GM23338 (cell line): ENCODE data around the gene BABAM1. TPM values are rescaled to one million over a fixed set of nuclear protein-coding genes. Genes with fewer than 3 reads are reported as not detected.
A peak's percentile ranks its signal among the peaks of the same experiment; 100 is the strongest.

Source experiments
- ATAC-seq: fragments of 200-7000 bp; cut with Tn5 transposase; 3 replicates; pipeline ENCODE4 v1.9.1; 2020
- DNase-seq: peaks from one replicate; pipeline ENCODE4 v3.0.0-alpha.2; 2015; ENCODE audit warnings: low spot score
- H2AFZ ChIP-seq: fragments of 200-600 bp; sonication (generic); 2 replicates; pipeline ENCODE4 v1.8.0; 2016; ENCODE audit warnings: antibody characterized with exemption, mild to moderate bottlenecking, moderate library complexity
- H3F3A ChIP-seq: fragments of 200-600 bp; sonication (generic); replicated peaks from 2 replicates; pipeline ENCODE4 v1.8.0; 2017; ENCODE audit warnings: antibody characterized with exemption, mixed run types, low read depth
- H3K27ac ChIP-seq: fragments of 200-600 bp; sonication (generic); 2 replicates; pipeline ENCODE4 v1.6.1; 2016; ENCODE audit warnings: low read depth
- H3K27me3 ChIP-seq: fragments of 200-600 bp; sonication (generic); 2 replicates; pipeline ENCODE4 v1.8.0; 2016; ENCODE audit warnings: mild to moderate bottlenecking, mixed run types, moderate library complexity; ENCODE audit not compliant: insufficient read depth
- H3K36me3 ChIP-seq: fragments of 200-600 bp; sonication (generic); 2 replicates; pipeline ENCODE4 v1.8.0; 2016; ENCODE audit warnings: mild to moderate bottlenecking; ENCODE audit not compliant: insufficient read depth
- H3K4me1 ChIP-seq: fragments of 200-600 bp; sonication (generic); 2 replicates; pipeline ENCODE4 v1.8.0; 2016; ENCODE audit warnings: mild to moderate bottlenecking, moderate library complexity; ENCODE audit not compliant: insufficient read depth
- H3K4me2 ChIP-seq: fragments of 200-600 bp; sonication (generic); 2 replicates; pipeline ENCODE4 v1.7.1; 2017; ENCODE audit warnings: mixed run types
- H3K4me3 ChIP-seq: fragments of 200-600 bp; sonication (generic); 2 replicates; pipeline ENCODE4 v1.6.1; 2016; ENCODE audit warnings: mixed run types
- H3K79me2 ChIP-seq: fragments of 200-600 bp; sonication (generic); replicated peaks from 2 replicates; pipeline ENCODE4 v1.8.0; 2017; ENCODE audit warnings: mild to moderate bottlenecking; ENCODE audit not compliant: insufficient read depth
- H3K9me2 ChIP-seq: fragments of 200-600 bp; sonication (generic); 2 replicates; pipeline ENCODE4 v1.8.0; 2017; ENCODE audit not compliant: insufficient read depth
- H4K20me1 ChIP-seq: fragments of 200-600 bp; sonication (generic); replicated peaks from 2 replicates; pipeline ENCODE4 v1.8.0; 2017; ENCODE audit warnings: mild to moderate bottlenecking; ENCODE audit not compliant: insufficient read depth
- H3K27ac Mint-ChIP-seq: 2 replicates; pipeline ENCODE4 v1.8.0; 2020; ENCODE audit warnings: inconsistent platforms, mild to moderate bottlenecking, moderate library complexity, mixed read lengths
- H3K27me3 Mint-ChIP-seq: 3 replicates; pipeline ENCODE4 v1.8.0; 2022; ENCODE audit warnings: low read depth, mild to moderate bottlenecking, moderate library complexity, mixed read lengths, inconsistent platforms; ENCODE audit not compliant: insufficient read depth, poor library complexity
- H3K36me3 Mint-ChIP-seq: 3 replicates; pipeline ENCODE4 v1.8.0; 2021; ENCODE audit warnings: low read depth, mild to moderate bottlenecking, inconsistent platforms, moderate library complexity, mixed read lengths
- H3K4me1 Mint-ChIP-seq: 3 replicates; pipeline ENCODE4 v1.8.0; 2020; ENCODE audit warnings: mild to moderate bottlenecking, inconsistent platforms, mixed read lengths
- H3K4me3 Mint-ChIP-seq: 3 replicates; pipeline ENCODE4 v1.8.0; 2021; ENCODE audit warnings: moderate library complexity, mild to moderate bottlenecking, inconsistent platforms, mixed read lengths
- H3K9me3 Mint-ChIP-seq: 3 replicates; pipeline ENCODE4 v1.8.0; 2020; ENCODE audit warnings: moderate library complexity, mild to moderate bottlenecking, inconsistent platforms, mixed read lengths
- CREB1 ChIP-seq: fragments of 250-450 bp; sonication (Bioruptor Pico); IDR thresholded peaks from 2 replicates; pipeline ENCODE4 v1.5.0; 2020; ENCODE audit warnings: low read depth, mild to moderate bottlenecking, moderate library complexity
- ETS1 ChIP-seq: IDR thresholded peaks from 2 replicates; pipeline ENCODE4 v1.6.1; 2016; ENCODE audit warnings: antibody characterized with exemption
- EZH2 ChIP-seq: fragments of 200-600 bp; sonication (generic); IDR thresholded peaks from one replicate; pipeline ENCODE4 v1.8.0; 2017; ENCODE audit warnings: antibody characterized with exemption, mild to moderate bottlenecking, low read depth; ENCODE audit not compliant: unreplicated experiment
- EZH2phosphoT487 ChIP-seq: fragments of 200-600 bp; sonication (generic); IDR thresholded peaks from one replicate; pipeline ENCODE4 v1.8.1; 2018; ENCODE audit warnings: antibody characterized with exemption; ENCODE audit not compliant: unreplicated experiment
- NANOG ChIP-seq: IDR thresholded peaks from 2 replicates; pipeline ENCODE4 v1.6.1; 2016; ENCODE audit warnings: antibody characterized with exemption, borderline replicate concordance
- POLR2AphosphoS5 ChIP-seq: IDR thresholded peaks from 2 replicates; pipeline ENCODE4 v1.6.1; 2016; ENCODE audit warnings: antibody characterized with exemption, low read depth
- REST ChIP-seq: IDR thresholded peaks from one replicate; pipeline ENCODE4 v1.6.1; 2018; ENCODE audit warnings: antibody characterized with exemption; ENCODE audit not compliant: unreplicated experiment
- STAT1 ChIP-seq: IDR thresholded peaks from one replicate; pipeline ENCODE4 v1.6.1; 2016; ENCODE audit warnings: antibody characterized with exemption; ENCODE audit not compliant: unreplicated experiment
- ZNF114 ChIP-seq: fragments of 250-450 bp; sonication (Bioruptor Pico); IDR thresholded peaks from 2 replicates; pipeline ENCODE4 v1.5.0; 2020; ENCODE audit warnings: mild to moderate bottlenecking, moderate library complexity
- ZNF331 ChIP-seq: fragments of 250-450 bp; sonication (Bioruptor Pico); IDR thresholded peaks from 2 replicates; pipeline ENCODE4 v1.5.0; 2020; ENCODE audit warnings: low read depth, mild to moderate bottlenecking, moderate library complexity
- polyA plus RNA-seq: library from polyadenylated mRNA; unstranded; fragments of >200 nt; fragmentation: Nextera tagmentation; extraction: Ambion mirVana; gene quantifications from 2 replicates; pipeline ENCODE4 v1.2.1, GENCODE V29; 2016
- total RNA-seq: library from RNA; depleted of rRNA; stranded (reverse); fragments of >200 nt; shearing (Covaris generic); gene quantifications from 2 replicates; pipeline ENCODE4 v1.2.3, GENCODE V29; 2014

BABAM1 gene
- total and polyA plus RNA-seq, 2 experiments from 2014 or later: 78.1 to 95.0 TPM

GRCh38 chr19:17309965-17310461 lies 42.8 kb downstream of the BABAM1 start:
- Mint-ChIP-seq H3K4me3 (peak overlapping the region; percentile 96), H3K27me3 (peaks cover 23% of the 10 kb centered on the region), H3K4me1 (peaks cover 22% of the 10 kb centered on the region), H3K9me3 (no peaks in the 10 kb centered on the region; the same call in 1 of the 3 replicates), H3K36me3 (peaks cover 28% of the 10 kb centered on the region), H3K27ac (peak overlapping the region; percentile 97)
- Histone ChIP-seq H3K4me1 (peaks cover 19% of the 10 kb centered on the region), H2AFZ (no peak overlapping the region; the same call in 1 of the 2 replicates), H3K4me3 (peak overlapping the region; percentile 94), H3K9me2 (no peaks in the 10 kb centered on the region), H3F3A (peaks cover 26% of the 10 kb centered on the region), H3K27me3 (no peaks in the 10 kb centered on the region), H3K4me2 (peak overlapping the region; percentile 99), H4K20me1 (peaks cover 16% of the 10 kb centered on the region), H3K36me3 (peaks cover 4% of the 10 kb centered on the region; the same call in 1 of the 2 replicates), H3K27ac (peak overlapping the region; percentile 91), H3K79me2 (peaks cover 35% of the 10 kb centered on the region)
- TF ChIP-seq CREB1 (CRISPR knock-in tag): peak; percentile 73
- no peak for TF ChIP-seq EZH2
- DNase-seq: no peak
- no peak for ATAC-seq

GRCh38 chr19:17311455-17312188 lies 44.4 kb downstream of the BABAM1 start:
- Histone ChIP-seq H3K27ac (no peak overlapping the region), H4K20me1 (peaks cover 16% of the 10 kb centered on the region), H3K9me2 (no peaks in the 10 kb centered on the region), H3K4me3 (no peak overlapping the region), H2AFZ (no peak overlapping the region), H3K27me3 (no peaks in the 10 kb centered on the region), H3K36me3 (peaks cover 10% of the 10 kb centered on the region; the same call in 1 of the 2 replicates), H3K4me2 (no peak overlapping the region), H3K4me1 (peaks cover 16% of the 10 kb centered on the region), H3F3A (peaks cover 16% of the 10 kb centered on the region), H3K79me2 (peaks cover 32% of the 10 kb centered on the region)
- peaks cover 16% of the 10 kb centered on the region for H3K4me1 Mint-ChIP-seq
- peaks cover 20% of the 10 kb centered on the region for H3K27me3 Mint-ChIP-seq
- H3K4me3 Mint-ChIP-seq: peak overlapping the region; percentile 56
- no peak for ATAC-seq
- H3K27ac Mint-ChIP-seq: 0 out of 2 replicates have a peak overlapping the region, but pooled peaks have one; percentile 28
- no peak for DNase-seq
- H3K36me3 Mint-ChIP-seq: peaks cover 37% of the 10 kb centered on the region
- H3K9me3 Mint-ChIP-seq: no peaks in the 10 kb centered on the region; the same call in 2 of the 3 replicates
- no peak for TF ChIP-seq POLR2AphosphoS5
- TF ChIP-seq ZNF331 (CRISPR knock-in tag): no peak
- no peak for TF ChIP-seq EZH2phosphoT487
- TF ChIP-seq REST: no peak
- no peak for TF ChIP-seq STAT1
- no peak for TF ChIP-seq EZH2
- TF ChIP-seq ZNF114 (CRISPR knock-in tag): no peak
- no peak for TF ChIP-seq ETS1
- TF ChIP-seq NANOG: no peak
